IMR-90 (cell line): Measurements from ENCODE around the gene DNPH1.

ENCODE experiments used
- CHD1 ChIP-seq: IDR thresholded peaks from 2 replicates; pipeline ENCODE4 v1.6.1; 2012; ENCODE audit warnings: low read depth, low read length, improper control_type of control experiment
- POLR2A ChIP-seq: IDR thresholded peaks from 2 replicates; pipeline ENCODE4 v1.6.1; 2012; ENCODE audit warnings: mild to moderate bottlenecking, low read depth, low read length
- RCOR1 ChIP-seq: IDR thresholded peaks from 2 replicates; pipeline ENCODE4 v1.6.1; 2012; ENCODE audit warnings: mild to moderate bottlenecking, low read length, improper control_type of control experiment; ENCODE audit not compliant: insufficient replicate concordance
- TF ChIP-seq, protein P1 (sequence below): conservative IDR thresholded peaks from 2 replicates; pipeline ENCODE4 v1.5.1; 2012; ENCODE audit warnings: mild to moderate bottlenecking, low read depth, low read length, improper control_type of control experiment

DNA sequence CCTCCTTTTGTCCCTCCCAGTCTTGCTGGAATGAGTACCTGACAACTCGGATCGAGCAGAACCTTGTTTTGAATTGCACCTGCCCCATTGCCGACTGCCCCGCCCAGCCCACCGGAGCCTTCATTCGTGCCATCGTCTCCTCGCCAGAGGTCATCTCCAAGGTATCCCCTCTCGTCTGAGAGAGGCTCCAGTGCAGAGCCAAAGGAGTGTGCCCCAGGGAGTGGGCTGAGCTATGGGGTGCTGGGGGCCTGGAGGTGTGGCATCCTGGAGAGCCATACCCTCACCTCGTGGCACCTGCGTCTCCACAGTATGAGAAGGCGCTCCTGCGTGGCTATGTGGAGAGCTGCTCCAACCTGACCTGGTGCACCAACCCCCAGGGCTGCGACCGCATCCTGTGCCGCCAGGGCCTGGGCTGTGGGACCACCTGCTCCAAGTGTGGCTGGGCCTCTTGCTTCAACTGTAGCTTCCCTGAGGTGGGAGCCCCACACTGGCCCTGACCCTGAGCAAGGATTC lies 8.8 kb downstream of the DNPH1 start:
- TF ChIP-seq, protein P1, sequence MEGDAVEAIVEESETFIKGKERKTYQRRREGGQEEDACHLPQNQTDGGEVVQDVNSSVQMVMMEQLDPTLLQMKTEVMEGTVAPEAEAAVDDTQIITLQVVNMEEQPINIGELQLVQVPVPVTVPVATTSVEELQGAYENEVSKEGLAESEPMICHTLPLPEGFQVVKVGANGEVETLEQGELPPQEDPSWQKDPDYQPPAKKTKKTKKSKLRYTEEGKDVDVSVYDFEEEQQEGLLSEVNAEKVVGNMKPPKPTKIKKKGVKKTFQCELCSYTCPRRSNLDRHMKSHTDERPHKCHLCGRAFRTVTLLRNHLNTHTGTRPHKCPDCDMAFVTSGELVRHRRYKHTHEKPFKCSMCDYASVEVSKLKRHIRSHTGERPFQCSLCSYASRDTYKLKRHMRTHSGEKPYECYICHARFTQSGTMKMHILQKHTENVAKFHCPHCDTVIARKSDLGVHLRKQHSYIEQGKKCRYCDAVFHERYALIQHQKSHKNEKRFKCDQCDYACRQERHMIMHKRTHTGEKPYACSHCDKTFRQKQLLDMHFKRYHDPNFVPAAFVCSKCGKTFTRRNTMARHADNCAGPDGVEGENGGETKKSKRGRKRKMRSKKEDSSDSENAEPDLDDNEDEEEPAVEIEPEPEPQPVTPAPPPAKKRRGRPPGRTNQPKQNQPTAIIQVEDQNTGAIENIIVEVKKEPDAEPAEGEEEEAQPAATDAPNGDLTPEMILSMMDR: no peak
- TF ChIP-seq CHD1: no peak
- no peak for TF ChIP-seq POLR2A
- TF ChIP-seq RCOR1: no peak
